NT2/D1 (cell line): ENCODE measurements around the gene TMC8.

Experiments
- SUZ12 ChIP-seq: IDR thresholded peaks from 2 replicates; pipeline ENCODE4 v1.6.1; 2011; ENCODE audit not compliant: insufficient read length, insufficient read depth; ENCODE audit errors: extremely low read depth
- YY1 ChIP-seq: IDR thresholded peaks from 2 replicates; pipeline ENCODE4 v1.6.1; 2011; ENCODE audit not compliant: insufficient read length, insufficient read depth
- ZNF274 ChIP-seq: IDR thresholded peaks from 2 replicates; pipeline ENCODE4 v1.6.1; 2011; ENCODE audit warnings: mild to moderate bottlenecking, low read depth, low read length

DNA sequence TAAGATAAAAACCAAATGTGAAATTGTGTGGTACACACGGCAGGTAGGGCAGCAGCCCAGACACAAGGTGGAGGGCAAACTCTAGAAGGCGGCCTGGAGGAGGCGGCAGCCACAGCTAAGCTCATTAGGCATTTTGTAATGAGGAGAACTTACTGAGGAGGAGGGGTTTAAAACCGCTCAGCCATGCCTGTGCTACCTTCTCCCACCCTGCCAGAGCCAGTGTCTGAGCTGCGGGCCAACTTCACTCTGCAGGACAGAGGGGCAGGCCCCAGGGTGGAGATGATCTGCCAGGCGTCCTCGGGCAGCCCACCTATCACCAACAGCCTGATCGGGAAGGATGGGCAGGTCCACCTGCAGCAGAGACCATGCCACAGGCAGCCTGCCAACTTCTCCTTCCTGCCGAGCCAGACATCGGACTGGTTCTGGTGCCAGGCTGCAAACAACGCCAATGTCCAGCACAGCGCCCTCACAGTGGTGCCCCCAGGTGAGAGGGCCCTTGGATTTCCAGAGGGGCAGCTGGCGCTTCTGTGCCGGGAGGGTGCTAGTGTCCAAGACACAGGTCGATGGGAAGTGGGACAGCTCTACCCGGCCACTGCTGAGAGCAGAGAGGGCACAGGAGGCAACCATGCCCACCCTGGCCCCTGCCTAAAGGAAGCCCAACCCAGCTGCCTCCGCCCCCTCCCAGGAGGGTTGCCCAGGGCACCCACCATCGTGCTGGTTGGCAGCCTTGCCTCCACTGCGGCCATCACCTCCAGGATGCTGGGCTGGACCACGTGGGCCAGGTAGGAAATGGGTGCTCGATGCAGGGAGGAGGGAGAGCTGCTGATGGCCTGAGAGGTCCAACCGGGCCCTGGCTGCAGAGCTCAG, 33.5 kb downstream of the TMC8 start:
- no peak for TF ChIP-seq YY1
- no peak for TF ChIP-seq ZNF274
- TF ChIP-seq SUZ12: no peak
